K562 (cell line): ENCODE measurements around the gene PRKAR2B. TPM values are rescaled to one million over a fixed set of nuclear protein-coding genes. Genes with fewer than 3 reads are reported as not detected.

Experiments used
- CBFB ChIP-seq: sonication (generic); formaldehyde crosslinking; IDR thresholded peaks from 2 replicates; pipeline ENCODE4 v1.4.0; 2020; ENCODE audit warnings: mild to moderate bottlenecking, missing genetic modification reagents
- DPF2 ChIP-seq: fragments of 450-650 bp; IDR thresholded peaks from 2 replicates; pipeline ENCODE4 v1.6.1; 2016
- ELK3 ChIP-seq: fragments of 450-650 bp; formaldehyde crosslinking; IDR thresholded peaks from 2 replicates; pipeline ENCODE4 v1.4.0; 2020; ENCODE audit warnings: mild to moderate bottlenecking
- FOXJ3 ChIP-seq: sonication (generic); formaldehyde crosslinking; IDR thresholded peaks from 2 replicates; pipeline ENCODE4 v1.4.0; 2020; ENCODE audit warnings: mild to moderate bottlenecking, missing genetic modification reagents
- FOXP4 ChIP-seq: sonication (generic); formaldehyde crosslinking; IDR thresholded peaks from 2 replicates; pipeline ENCODE4 v1.8.0; 2022; ENCODE audit warnings: mild to moderate bottlenecking, missing genetic modification reagents, borderline replicate concordance
- GTF2E2 ChIP-seq: fragments of 200-800 bp; sonication (Bioruptor generic); IDR thresholded peaks from 2 replicates; pipeline ENCODE4 v1.6.1; 2016; ENCODE audit warnings: missing genetic modification characterization, missing compliant biosample characterization
- HDAC1 ChIP-seq, 2 experiments: fragments of 450-650 bp; IDR thresholded peaks; 2 replicates each; pipeline ENCODE4 v1.6.1; 2016 to 2017; ENCODE audit warnings: inconsistent platforms in 1 of 2, mild to moderate bottlenecking in 1 of 2, moderate library complexity in 1 of 2
- ILF3 ChIP-seq: fragments of 450-650 bp; IDR thresholded peaks from 2 replicates; pipeline ENCODE4 v1.6.1; 2018; ENCODE audit warnings: antibody characterized with exemption, mild to moderate bottlenecking, moderate library complexity, borderline replicate concordance
- MAZ ChIP-seq, 2 experiments: fragments of 450-650 bp in 1 of 2; sonication (generic) in 1 of 2; formaldehyde crosslinking; IDR thresholded peaks in 1 of 2; conservative IDR thresholded peaks in 1 of 2; 2 replicates each; pipeline versions ENCODE4 v1.4.0 to v1.5.0; 2020; ENCODE audit warnings: mild to moderate bottlenecking in 1 of 2, missing genetic modification reagents in 1 of 2
- NCOA6 ChIP-seq: fragments of 450-650 bp; IDR thresholded peaks from 2 replicates; pipeline ENCODE4 v1.6.1; 2017; ENCODE audit warnings: mild to moderate bottlenecking
- OTX1 ChIP-seq: fragments of 450-650 bp; formaldehyde crosslinking; IDR thresholded peaks from 2 replicates; pipeline ENCODE4 v1.4.0; 2022; ENCODE audit warnings: mild to moderate bottlenecking
- PHB ChIP-seq: fragments of 250-450 bp; sonication (Bioruptor Pico); IDR thresholded peaks from 2 replicates; pipeline ENCODE4 v1.5.0; 2021
- PHF21A ChIP-seq: fragments of 450-650 bp; IDR thresholded peaks from 2 replicates; pipeline ENCODE4 v1.6.1; 2017; ENCODE audit warnings: low read depth, borderline replicate concordance
- USF2 ChIP-seq: sonication (generic); formaldehyde crosslinking; IDR thresholded peaks from 2 replicates; pipeline ENCODE4 v1.5.0; 2020; ENCODE audit warnings: missing genetic modification reagents
- ZC3H8 ChIP-seq: fragments of 450-650 bp; IDR thresholded peaks from 2 replicates; pipeline ENCODE4 v1.6.1; 2017
- ZNF324 ChIP-seq: fragments of 250-450 bp; sonication (Bioruptor Pico); IDR thresholded peaks from 2 replicates; pipeline ENCODE4 v1.4.0; 2020; ENCODE audit warnings: mild to moderate bottlenecking
- ZNF609 ChIP-seq: sonication (generic); formaldehyde crosslinking; IDR thresholded peaks from 2 replicates; pipeline ENCODE4 v1.8.1; 2023; ENCODE audit warnings: missing genetic modification reagents, mild to moderate bottlenecking, borderline replicate concordance
- ZNF639 ChIP-seq, 2 experiments: fragments of 200-800 bp in 1 of 2; sonication (Bioruptor generic) in 1 of 2; sonication (generic) in 1 of 2; formaldehyde crosslinking in 1 of 2; IDR thresholded peaks in 1 of 2; conservative IDR thresholded peaks in 1 of 2; 2 replicates each; pipeline versions ENCODE4 v1.5.0 to v1.6.1; 2016 to 2020; ENCODE audit warnings: missing compliant biosample characterization in 1 of 2, missing genetic modification characterization in 1 of 2, missing genetic modification reagents in 1 of 2
- ZNF699 ChIP-seq: fragments of 250-450 bp; sonication (Bioruptor Pico); IDR thresholded peaks from 2 replicates; pipeline ENCODE4 v1.8.0; 2021; ENCODE audit warnings: mild to moderate bottlenecking, moderate library complexity; ENCODE audit not compliant: insufficient replicate concordance
- polyA plus RNA-seq, 8 experiments: library from polyadenylated mRNA; depleted of rRNA in 4 of 8; stranded (reverse) in 5 of 8; unstranded in 3 of 8; fragments of >200 nt; fragmentation: Nextera tagmentation in 2 of 8; fragmentation: Illumina TruSeq in 1 of 8; extraction: Ambion mirVana in 2 of 8; extraction: Trizol in 1 of 8; gene quantifications; 2 replicates each; pipeline versions ENCODE4 v1.2.1 to v1.2.3, GENCODE V29; 2011 to 2014; ENCODE audit warnings: inconsistent platforms in 1 of 8, missing spikeins in 1 of 8
- total RNA-seq, 7 experiments: library from RNA; depleted of rRNA in 6 of 7; stranded (reverse); fragments of >200 nt in 6 of 7; fragmentation: Illumina TruSeq in 2 of 7; extraction: Trizol in 2 of 7; gene quantifications; 2 replicates each; pipeline versions ENCODE4 v1.2.1 to v1.2.3, GENCODE V29; 2011 to 2021; ENCODE audit warnings: low replicate concordance in 1 of 7

Gene PRKAR2B
- total and polyA plus RNA-seq, 9 of the 15 experiments (the other 6 are each of a cell fraction or from before 2014, with no cell fraction given): 59.0 to 173 (median 129) TPM

GRCh38 chr7:107009846-107010203 lies 34.7 kb upstream of the PRKAR2B start (continued):
- TF ChIP-seq USF2 (CRISPR knock-in tag) (no peak), CBFB (CRISPR knock-in tag) (no peak), GTF2E2 (tag) (0 out of 2 replicates have a peak, but pooled peaks have one; percentile 23), ZNF609 (CRISPR knock-in tag) (no peak), ZNF639 (CRISPR knock-in tag; conservative IDR thresholded peaks at IDR 0.05 in 1 of 2, IDR thresholded peaks at IDR 0.05 in 1 of 2) (no peak), ELK3 (CRISPR knock-in tag) (0 out of 2 replicates have a peak, but pooled peaks have one; percentile 21), HDAC1 (IDR thresholded peaks at IDR 0.05) (0 out of 4 replicates have a peak, but pooled peaks of 1 of the 2 experiments have one; percentile 50), NCOA6 (peak; percentile 35; the same call in 1 of the 2 replicates), ZNF324 (CRISPR knock-in tag) (no peak), ILF3 (no peak), PHF21A (no peak), PHB (CRISPR knock-in tag) (no peak), FOXJ3 (no peak), OTX1 (CRISPR knock-in tag) (0 out of 2 replicates have a peak, but pooled peaks have one; percentile 13), ZC3H8 (no peak), FOXP4 (CRISPR knock-in tag) (no peak), DPF2 (no peak), MAZ (CRISPR knock-in tag; conservative IDR thresholded peaks at IDR 0.05 in 1 of 2, IDR thresholded peaks at IDR 0.05 in 1 of 2) (no peak; a peak in 1 of 4 replicates), ZNF699 (CRISPR knock-in tag) (no peak)
